Activated CD8-positive, alpha-beta T cell treated with anti-CD3 and anti-CD28 coated beads for 36 hours (primary cell): ENCODE results near the gene COG4. TPM values are rescaled to one million over a fixed set of nuclear protein-coding genes. Genes with fewer than 3 reads are reported as not detected.
A peak's percentile ranks its signal among the peaks of the same experiment; 100 is the strongest.

Source experiments
- ATAC-seq: fragments of 200-7000 bp; cut with Tn5 transposase; one replicate; pipeline ENCODE4 v1.10.0; 2021; ENCODE audit warnings: mild to moderate bottlenecking, moderate library complexity
- CTCF ChIA-PET: fragments of 350-600 bp; sonication (Branson Sonifier 250); formaldehyde crosslinking; loops from one replicate; lab custom pipeline; 2021; ENCODE audit warnings: antibody characterized with exemption; lab: Charles Lee
- POLR2A ChIA-PET: fragments of 350-600 bp; sonication (Branson Sonifier 250); formaldehyde crosslinking; loops from one replicate; lab custom pipeline; 2021; ENCODE audit warnings: antibody characterized with exemption; lab: Charles Lee
- DNase-seq: peaks from one replicate; pipeline ENCODE4 v3.0.0-alpha.2; 2020
- H3K27ac Mint-ChIP-seq: one replicate; pipeline ENCODE4 v1.8.0; 2021; ENCODE audit warnings: mild to moderate bottlenecking, mixed read lengths
- H3K27me3 Mint-ChIP-seq: one replicate; pipeline ENCODE4 v1.8.0; 2021; ENCODE audit warnings: mixed read lengths
- H3K36me3 Mint-ChIP-seq: one replicate; pipeline ENCODE4 v1.8.0; 2021; ENCODE audit warnings: low read depth, mixed read lengths
- H3K4me1 Mint-ChIP-seq: one replicate; pipeline ENCODE4 v1.8.0; 2021; ENCODE audit warnings: low read depth, mixed read lengths
- H3K4me3 Mint-ChIP-seq: one replicate; pipeline ENCODE4 v1.8.0; 2021; ENCODE audit warnings: mild to moderate bottlenecking, moderate library complexity, mixed read lengths
- H3K9me3 Mint-ChIP-seq: one replicate; pipeline ENCODE4 v1.8.0; 2021; ENCODE audit warnings: mixed read lengths
- CTCF ChIP-seq: fragments of 200-600 bp; IDR thresholded peaks from one replicate; pipeline ENCODE4 v1.8.0; 2022; ENCODE audit warnings: antibody characterized with exemption, mild to moderate bottlenecking
- intact Hi-C: fragments of 100-400 bp; cut with micrococcal nuclease; formaldehyde crosslinking; loops from one replicate; pipeline ENCODE4 v1.10.0; 2022
- total RNA-seq, 2 experiments: library from RNA; stranded (reverse); gene quantifications; one replicate each; pipeline ENCODE4 v1.2.3, GENCODE V29; 2021

Gene COG4
- total RNA-seq, 2 experiments from 2014 or later: 38.0 to 39.0 TPM

- H3K4me1 Mint-ChIP-seq: peaks cover 4% of the 10 kb centered on the region
- H3K4me3 Mint-ChIP-seq: no peak overlapping the region
- CTCF ChIA-PET: interaction anchor here (0.8 to 2.7 kb wide), 5 partner anchors 16 to 294 kb away, joined by 3 to 7 read pairs (median 4); no protein-coding TSS in a partner anchor
- H3K27ac Mint-ChIP-seq: peak overlapping the region; percentile 20
- ATAC-seq (no peak), DNase-seq (no peak)
- no peak for TF ChIP-seq CTCF
- no peaks in the 10 kb centered on the region for H3K9me3 Mint-ChIP-seq
- intact Hi-C loops: no loop called here
- H3K27me3 Mint-ChIP-seq: no peaks in the 10 kb centered on the region
- POLR2A ChIA-PET: interaction anchor here (0.7 to 2.6 kb wide), 7 partner anchors 10 to 206 kb away, joined by 3 to 13 read pairs (median 4); no protein-coding TSS in a partner anchor
- H3K36me3 Mint-ChIP-seq: peaks cover 71% of the 10 kb centered on the region
Observed at GRCh38 chr16:70561623-70562022, 38.3 kb upstream of the COG4 start.

- ATAC-seq (no peak), DNase-seq (no peak)
- peaks cover 70% of the 10 kb centered on the region for H3K36me3 Mint-ChIP-seq
- H3K27ac Mint-ChIP-seq: peak overlapping the region; percentile 13
- H3K9me3 Mint-ChIP-seq: no peaks in the 10 kb centered on the region
- no peaks in the 10 kb centered on the region for H3K27me3 Mint-ChIP-seq
- H3K4me1 Mint-ChIP-seq: peaks cover 14% of the 10 kb centered on the region
- TF ChIP-seq CTCF: no peak
- intact Hi-C loops: no loop called here
- no peak overlapping the region for H3K4me3 Mint-ChIP-seq
- POLR2A ChIA-PET: interaction anchor here (0.6 to 1.2 kb wide), 3 partner anchors 8 to 16 kb away, joined by 3 to 4 read pairs (median 4); no protein-coding TSS in a partner anchor
- CTCF ChIA-PET: no interaction called here
Observed at GRCh38 chr16:70556063-70556462, 32.7 kb upstream of the COG4 start.

- Mint-ChIP-seq H3K4me3 (no peak overlapping the region), H3K4me1 (peaks cover 30% of the 10 kb centered on the region), H3K27ac (peak overlapping the region; percentile 34), H3K9me3 (no peaks in the 10 kb centered on the region), H3K36me3 (peaks cover 79% of the 10 kb centered on the region), H3K27me3 (no peaks in the 10 kb centered on the region)
- TF ChIP-seq CTCF: no peak
- POLR2A ChIA-PET: interaction anchor here (1.1 to 5.1 kb wide), 2 partner anchors 12 to 13 kb away, joined by 3 to 43 read pairs; no protein-coding TSS in a partner anchor
- CTCF ChIA-PET: interaction anchor here (1.3 kb wide), 2 partner anchors 14 to 101 kb away, joined by 3 to 4 read pairs; no protein-coding TSS in a partner anchor
- DNase-seq (no peak), ATAC-seq (no peak)
- intact Hi-C loops: no loop called here
Observed at GRCh38 chr16:70553645-70554044, 30.3 kb upstream of the COG4 start.

- CTCF ChIA-PET: interaction anchor here (1.2 to 1.5 kb wide), 5 partner anchors 11 to 285 kb away, joined by 3 to 4 read pairs (median 4); no protein-coding TSS in a partner anchor
- Mint-ChIP-seq H3K27me3 (no peaks in the 10 kb centered on the region), H3K4me3 (no peak overlapping the region), H3K36me3 (peaks cover 83% of the 10 kb centered on the region), H3K4me1 (peaks cover 33% of the 10 kb centered on the region), H3K9me3 (no peaks in the 10 kb centered on the region), H3K27ac (no peak overlapping the region)
- ATAC-seq: no peak
- no peak for TF ChIP-seq CTCF
- POLR2A ChIA-PET: interaction anchor here (1.1 to 5.1 kb wide), 5 partner anchors 8 to 24 kb away, joined by 3 to 43 read pairs (median 8); no protein-coding TSS in a partner anchor
- DNase-seq: no peak
- intact Hi-C loops: no loop called here
Observed at GRCh38 chr16:70552675-70553074, 29.3 kb upstream of the COG4 start.

- H3K27me3 Mint-ChIP-seq: no peaks in the 10 kb centered on the region
- DNase-seq (no peak), ATAC-seq (no peak)
- no peaks in the 10 kb centered on the region for H3K9me3 Mint-ChIP-seq
- H3K4me3 Mint-ChIP-seq: no peak overlapping the region
- POLR2A ChIA-PET: interaction anchor here (0.7 to 5.1 kb wide), 5 partner anchors 9 to 23 kb away, joined by 3 to 43 read pairs (median 8); no protein-coding TSS in a partner anchor
- TF ChIP-seq CTCF: no peak
- intact Hi-C loops: no loop called here
- peak overlapping the region; percentile 43 for H3K27ac Mint-ChIP-seq
- H3K4me1 Mint-ChIP-seq: peaks cover 30% of the 10 kb centered on the region
- peaks cover 77% of the 10 kb centered on the region for H3K36me3 Mint-ChIP-seq
- CTCF ChIA-PET: interaction anchor here (0.6 to 1.5 kb wide), 5 partner anchors 9 to 300 kb away, joined by 3 to 4 read pairs (median 3); no protein-coding TSS in a partner anchor
Observed at GRCh38 chr16:70551788-70552187, 28.4 kb upstream of the COG4 start.
